ENCODE measurements around the gene CNR1. TPM values are rescaled to one million over a fixed set of nuclear protein-coding genes. Genes with fewer than 3 reads are reported as not detected.

The CNR1 gene
- total RNA-seq, 1 donor from 2014 or later, result 0.16 TPM

Other genes with a start within 250 kb of the CNR1 start
- not detected for gene SPACA1, start 118.5 kb downstream of the CNR1 start, total RNA-seq

Data from Right ventricle myocardium inferior (tissue), 1 donor.